ENCODE measurements around the gene CCNYL1. TPM values are rescaled to one million over a fixed set of nuclear protein-coding genes. Genes with fewer than 3 reads are reported as not detected.
"Not testable (repeated sequence)": the region's sequence is repeated elsewhere in the genome, so short reads cannot be mapped to it uniquely, and the experiment has no call there.

CCNYL1 gene
- polyA plus RNA-seq, 4 donors, result 16.8 to 23.1 (median 20.4) TPM

- no peak for DNase-seq (ENCODE audit: low read depth in 4 of 4, low spot score in 3 of 4)
Measured at GRCh38 chr2:207733597-207734240, 22.3 kb downstream of the CCNYL1 start.

DNA sequence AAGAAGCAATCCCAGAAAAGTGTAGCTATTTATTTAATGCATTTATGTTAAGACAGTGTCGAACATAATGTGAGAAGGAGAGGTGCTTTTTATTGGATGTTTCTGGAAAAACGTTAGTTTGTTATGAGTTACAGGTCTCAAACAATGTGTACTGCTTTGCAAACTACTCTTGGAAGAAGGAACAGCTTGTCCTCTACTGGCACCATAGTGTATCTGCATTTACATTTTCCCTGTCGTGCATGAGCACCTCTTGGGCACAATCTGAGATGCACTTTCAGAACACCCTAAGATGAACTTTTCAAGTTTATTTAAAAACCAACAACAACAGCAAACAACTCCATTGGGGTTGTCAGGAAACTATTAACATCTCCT, 22.8 kb downstream of the CCNYL1 start:
- no peak for DNase-seq (ENCODE audit: low read depth in 4 of 4, low spot score in 3 of 4)

DNA sequence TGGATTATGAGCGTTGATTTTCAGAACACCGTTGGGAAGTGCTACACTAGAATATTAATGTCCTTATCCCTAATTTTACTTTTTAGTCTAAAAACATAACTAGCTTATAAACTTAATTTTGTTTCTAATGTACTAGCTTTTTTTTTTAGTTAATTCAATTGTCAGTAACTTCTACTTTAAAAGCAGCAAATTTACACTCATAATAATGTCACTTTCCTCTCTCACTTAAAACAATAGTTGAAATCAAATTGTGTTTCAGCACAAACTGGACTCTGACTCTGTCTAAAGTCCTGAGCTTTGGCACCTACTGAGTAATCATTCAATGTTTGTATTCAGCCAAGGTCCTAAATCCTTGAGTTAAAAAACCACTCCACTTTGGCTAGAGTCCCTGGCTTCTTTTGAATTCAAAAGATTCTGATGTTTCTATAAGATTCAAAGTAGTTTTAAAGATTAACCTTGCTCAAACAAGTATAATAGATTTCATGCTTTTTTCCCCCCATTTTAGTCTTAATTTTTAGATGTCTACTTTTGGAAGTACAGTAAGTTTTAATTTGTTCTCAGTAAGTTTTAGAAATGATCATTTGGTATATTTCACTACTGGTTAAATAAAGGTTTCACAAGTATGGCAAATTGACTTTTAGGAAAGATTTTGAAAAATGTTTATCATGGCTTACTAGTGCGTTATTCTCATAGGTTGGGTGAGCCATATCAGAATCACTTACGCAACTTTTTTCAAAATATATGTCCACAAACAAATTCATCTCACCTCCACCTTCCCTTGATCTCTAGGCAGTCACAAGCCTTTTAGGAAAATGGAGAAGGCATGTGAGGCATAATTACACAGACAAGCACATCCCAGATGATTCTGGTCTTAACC, 23.4 kb downstream of the CCNYL1 start:
- no peak for DNase-seq (ENCODE audit: low read depth in 4 of 4, low spot score in 3 of 4)

- not testable (repeated sequence) for DNase-seq (ENCODE audit: low read depth in 4 of 4, low spot score in 3 of 4)
Measured at GRCh38 chr2:207735513-207735859, 24.0 kb downstream of the CCNYL1 start.

GRCh38 chr2:207743514-207743913, 32.1 kb downstream of the CCNYL1 start:
- no peak for DNase-seq (ENCODE audit: low read depth in 4 of 4, low spot score in 3 of 4)

DNA sequence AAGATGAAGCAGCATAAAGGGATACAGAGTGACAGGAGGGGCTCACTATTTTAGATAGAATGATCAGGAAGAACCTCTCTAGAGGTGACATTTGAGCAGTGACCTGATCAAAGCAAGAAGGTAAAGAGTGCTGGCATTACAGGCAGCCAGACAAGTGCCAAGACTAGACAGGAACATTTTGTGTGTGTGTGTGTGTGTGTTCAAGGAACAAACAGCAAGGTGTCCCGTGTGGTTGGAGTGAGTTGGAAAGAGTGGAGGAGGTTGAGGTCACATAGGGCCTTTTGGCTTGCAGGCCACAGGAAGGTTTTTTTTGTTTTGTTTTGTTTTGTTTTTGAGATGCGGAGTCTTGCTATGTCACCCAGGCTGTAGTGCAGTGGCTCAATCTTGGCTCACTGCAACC, 32.6 kb downstream of the CCNYL1 start:
- no peak for DNase-seq (ENCODE audit: low read depth in 4 of 4, low spot score in 3 of 4)

DNA sequence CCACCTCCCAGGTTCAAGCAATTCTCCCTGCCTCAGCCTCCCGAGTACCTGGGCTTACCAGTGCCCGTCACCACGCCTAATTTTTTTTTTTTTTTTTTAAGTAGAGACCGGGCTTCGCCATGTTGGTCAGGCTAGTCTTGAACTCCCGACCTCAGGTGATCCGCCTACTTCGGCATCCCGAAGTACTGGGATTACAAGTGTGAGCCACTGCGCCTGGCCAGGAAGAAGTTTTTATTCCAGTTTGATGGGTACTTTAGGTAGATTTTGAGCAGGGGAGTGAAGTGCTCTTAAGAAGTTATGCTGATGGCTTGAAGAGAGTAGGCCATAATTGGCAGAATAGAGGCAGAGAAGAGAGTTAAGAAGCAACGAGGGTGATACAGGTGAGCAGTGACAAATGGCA, 33.0 kb downstream of the CCNYL1 start:
- no peak for DNase-seq (ENCODE audit: low read depth in 4 of 4, low spot score in 3 of 4)

GRCh38 chr2:207746131-207746530, 34.7 kb downstream of the CCNYL1 start:
- DNase-seq (ENCODE audit: low read depth in 4 of 4, low spot score in 3 of 4), result peak in 1 of 4 donors; percentile 43

GRCh38 chr2:207747653-207748560, 36.5 kb downstream of the CCNYL1 start:
- no peak for DNase-seq (ENCODE audit: low read depth in 4 of 4, low spot score in 3 of 4)

DNA sequence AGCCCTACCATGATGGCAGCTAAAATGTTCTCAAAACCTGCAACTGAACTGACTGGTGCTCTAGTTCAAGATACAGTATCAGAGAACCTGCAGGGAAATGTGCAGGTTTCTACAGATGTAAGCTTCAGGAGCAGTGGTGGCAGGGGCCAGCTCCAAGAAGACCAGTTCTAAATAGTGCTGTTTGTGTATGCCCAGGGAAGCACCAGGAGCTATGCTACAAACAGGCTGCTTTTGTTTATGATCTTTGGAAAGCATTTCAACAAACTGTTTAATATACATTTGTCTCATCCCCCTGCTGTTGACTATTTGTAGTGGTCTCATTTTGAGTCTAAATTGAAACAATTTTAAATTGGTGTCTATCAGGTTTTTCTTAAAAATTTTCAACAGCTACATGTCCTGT, 37.6 kb downstream of the CCNYL1 start:
- DNase-seq (ENCODE audit: low read depth in 4 of 4, low spot score in 3 of 4), result no peak

DNA sequence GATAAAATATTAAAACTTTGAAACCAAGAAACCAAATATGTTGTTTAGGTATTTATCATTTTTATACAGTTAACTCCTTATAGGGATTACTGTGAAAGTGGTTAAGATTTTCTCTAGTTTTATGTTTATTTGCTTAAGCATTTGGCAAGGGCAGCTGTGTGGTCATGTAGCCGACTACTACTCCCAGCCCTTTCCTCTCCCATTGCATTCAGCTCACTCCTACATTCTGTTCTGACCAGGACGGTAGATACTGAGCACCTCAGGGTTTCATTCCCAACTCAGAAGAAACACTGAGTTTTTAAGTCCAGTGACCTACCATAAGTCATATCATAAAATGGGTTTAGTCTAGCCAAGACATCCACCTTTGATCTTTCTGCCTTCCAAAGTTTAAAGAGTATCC, 38.4 kb downstream of the CCNYL1 start:
- DNase-seq (ENCODE audit: low read depth in 4 of 4, low spot score in 3 of 4), result no peak

GRCh38 chr2:207750345-207750744, 38.9 kb downstream of the CCNYL1 start:
- DNase-seq (ENCODE audit: low read depth in 4 of 4, low spot score in 3 of 4), result no peak

DNA sequence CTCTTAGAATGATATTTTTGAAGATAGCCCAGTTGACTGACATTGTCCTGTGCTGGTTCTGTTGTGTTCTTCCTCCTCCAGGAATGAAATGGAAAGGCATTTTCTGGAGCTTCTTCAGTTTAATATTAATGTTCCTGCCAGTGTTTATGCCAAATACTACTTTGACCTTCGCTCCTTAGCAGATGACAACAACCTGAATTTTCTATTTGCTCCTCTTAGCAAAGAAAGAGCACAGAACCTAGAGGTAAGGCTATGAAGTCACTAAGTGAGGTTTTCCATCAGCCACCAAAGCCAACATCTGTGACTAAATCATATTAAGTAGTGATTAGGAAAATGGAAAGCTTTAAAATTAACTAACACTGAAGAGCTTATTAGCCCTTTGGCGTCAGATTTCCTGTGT, 39.4 kb downstream of the CCNYL1 start:
- no peak for DNase-seq (ENCODE audit: low read depth in 4 of 4, low spot score in 3 of 4)

DNA sequence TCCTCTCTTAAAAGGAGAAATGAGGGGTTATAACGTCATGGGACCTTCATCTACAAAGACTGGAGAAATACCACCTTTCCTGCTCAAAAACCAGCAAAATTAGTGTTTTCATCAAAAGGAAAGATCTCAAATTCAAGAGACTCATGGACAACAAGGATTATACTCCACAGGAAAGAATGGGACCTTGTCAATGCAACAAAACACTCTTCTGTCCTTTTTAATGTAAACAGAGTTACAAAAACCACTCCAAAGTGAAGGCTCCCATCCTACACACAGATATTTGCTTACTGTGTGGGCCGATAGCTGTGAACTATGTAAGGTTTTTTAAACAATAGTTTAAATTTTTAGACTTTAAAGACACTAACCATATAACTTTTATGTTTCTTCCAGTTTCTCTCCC, 42.2 kb downstream of the CCNYL1 start:
- DNase-seq (ENCODE audit: low read depth in 4 of 4, low spot score in 3 of 4), result not testable (repeated sequence)

DNA sequence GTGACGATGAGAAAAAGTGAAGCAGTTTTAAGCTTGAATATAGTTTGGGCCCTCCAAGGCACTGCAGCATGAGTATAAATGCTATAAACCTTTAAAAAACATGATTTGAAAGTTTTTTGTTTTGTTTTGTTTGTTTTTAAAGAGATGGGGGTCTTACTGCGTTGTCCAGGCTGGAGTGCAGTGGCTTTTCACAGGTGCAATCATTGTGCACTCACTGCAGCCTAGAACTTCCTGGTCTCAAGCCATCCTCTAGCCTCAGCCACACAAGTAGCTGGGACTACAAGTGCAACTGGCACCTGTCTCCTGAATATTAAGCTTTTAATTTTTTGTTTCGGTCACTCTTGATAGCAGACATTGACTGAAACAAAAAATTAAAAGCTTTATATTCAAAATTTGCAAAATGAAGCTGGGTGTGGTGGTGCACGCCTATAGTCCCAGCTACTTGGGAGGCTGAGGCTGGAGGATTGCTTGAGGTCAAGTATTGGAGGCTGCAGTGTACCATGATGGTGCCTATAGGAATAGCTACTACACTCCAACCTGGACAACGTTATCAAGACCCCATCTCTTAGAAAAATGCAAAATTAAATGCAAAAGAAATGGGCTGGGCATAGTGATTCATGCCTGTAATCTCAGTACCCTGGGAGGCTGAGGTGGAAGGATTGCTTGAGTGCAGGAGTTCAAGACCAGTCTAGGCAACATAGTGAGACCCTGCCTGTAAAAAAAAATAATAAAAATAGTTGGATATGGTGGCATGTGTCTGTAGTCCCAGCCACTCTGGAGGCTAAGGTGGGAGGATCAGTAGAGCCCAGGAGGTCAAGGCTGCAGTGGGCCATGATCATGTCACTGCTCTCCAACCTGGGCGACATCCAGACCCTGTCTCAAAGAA, 43.3 kb downstream of the CCNYL1 start:
- no peak for DNase-seq (ENCODE audit: low read depth in 4 of 4, low spot score in 3 of 4)

DNA sequence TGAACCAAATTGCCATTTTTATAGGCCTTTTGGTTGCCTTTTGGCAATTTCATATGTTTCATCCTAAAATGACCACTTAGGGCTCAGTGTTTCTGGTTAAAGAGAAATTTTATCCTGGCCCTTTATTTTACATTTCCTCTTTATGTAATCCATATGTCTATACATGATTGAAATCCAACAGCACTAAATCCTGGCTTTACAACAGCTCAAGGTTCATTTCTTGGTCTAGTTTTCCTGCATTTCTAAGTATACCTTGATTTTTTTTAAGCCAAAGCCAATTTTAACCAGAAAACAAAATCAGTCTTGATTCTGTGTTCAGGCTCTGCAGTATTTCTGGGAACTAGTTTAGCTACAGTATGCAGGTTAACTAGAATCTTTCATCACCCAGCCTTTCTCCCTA, 46.6 kb downstream of the CCNYL1 start:
- no peak for DNase-seq (ENCODE audit: low read depth in 4 of 4, low spot score in 3 of 4)

DNA sequence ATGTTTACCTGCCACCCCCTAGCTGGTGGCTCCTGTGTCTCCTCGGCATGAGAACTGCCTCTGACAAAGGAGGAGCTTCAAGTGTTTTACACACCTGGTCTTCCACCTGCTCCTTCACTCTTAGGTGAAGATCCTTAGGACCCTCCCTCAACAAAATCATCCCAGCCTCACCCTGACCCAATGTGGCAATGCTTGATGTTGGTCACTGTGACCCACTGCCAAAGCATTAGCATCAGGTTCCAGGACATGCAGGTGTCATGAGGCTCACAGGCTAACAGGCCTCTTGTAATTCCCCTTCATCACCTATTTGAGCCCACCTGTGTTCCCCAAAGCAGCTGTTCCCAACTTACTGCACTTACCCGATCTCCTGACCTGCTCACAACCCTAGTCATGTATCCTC, 48.5 kb downstream of the CCNYL1 start:
- DNase-seq (ENCODE audit: low read depth in 4 of 4, low spot score in 3 of 4), result no peak

DNA sequence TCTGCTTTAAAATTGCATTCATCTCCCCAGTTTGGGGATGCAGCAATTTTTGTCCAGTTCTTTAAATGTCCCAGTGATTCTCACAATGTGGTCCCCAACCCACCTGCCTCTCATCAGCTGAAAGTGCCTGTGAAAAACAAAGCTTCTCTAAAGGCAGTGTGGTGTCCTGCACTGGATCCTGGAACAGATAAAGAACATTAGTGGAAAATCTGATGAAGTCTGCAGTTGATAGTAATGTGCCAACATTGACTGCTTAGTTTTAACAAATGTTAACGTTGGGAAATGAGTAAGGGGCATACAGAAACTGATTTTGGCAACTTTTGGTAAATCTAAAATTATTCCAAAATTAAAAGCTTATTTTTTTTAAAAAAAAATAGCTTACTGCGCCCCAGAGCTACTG, 49.0 kb downstream of the CCNYL1 start:
- no peak for DNase-seq (ENCODE audit: low read depth in 4 of 4, low spot score in 3 of 4)

GRCh38 chr2:207761426-207761825, 50.0 kb downstream of the CCNYL1 start:
- DNase-seq (ENCODE audit: low read depth in 4 of 4, low spot score in 3 of 4), result not testable (repeated sequence)

DNA sequence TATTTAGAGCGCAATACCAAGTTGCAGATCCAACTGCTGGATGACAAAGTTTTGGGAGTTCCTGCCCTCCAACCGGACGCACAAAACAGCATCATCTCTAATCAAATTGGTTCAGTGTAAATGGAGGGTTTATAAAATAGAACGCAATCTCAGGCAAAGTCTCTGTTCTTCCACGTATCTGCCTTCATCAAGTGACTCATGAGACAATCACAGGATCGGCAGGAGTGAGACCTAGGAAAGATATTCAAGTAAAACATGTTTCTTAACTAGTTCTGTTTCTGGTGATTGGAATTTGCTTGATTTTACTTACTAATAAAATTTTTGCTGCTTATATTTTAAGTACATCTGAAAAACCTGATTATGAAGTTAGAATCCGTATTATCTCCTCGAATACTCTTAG, 50.7 kb downstream of the CCNYL1 start:
- no peak for DNase-seq (ENCODE audit: low read depth in 4 of 4, low spot score in 3 of 4)

All from right renal pelvis (tissue), 4 donors.